Right atrium auricular region (tissue), 2 donors: ENCODE results near the gene KRTAP4-1. TPM values are rescaled to one million over a fixed set of nuclear protein-coding genes. Genes with fewer than 3 reads are reported as not detected.
"Not testable (repeated sequence)": the region's sequence is repeated elsewhere in the genome, so short reads cannot be mapped to it uniquely, and the experiment has no call there.

ENCODE experiments used
- DNase-seq: peaks from one replicate; pipeline ENCODE4 v3.0.0-alpha.2; 2019; ENCODE audit warnings: low spot score
- H3K27ac ChIP-seq, 2 donors: fragments of 200-600 bp; sonication (generic); 1 replicate in 1 of 2; 2 replicates in 1 of 2; pipeline ENCODE4 v1.5.1; 2016 to 2019
- H3K27me3 ChIP-seq, 2 donors: fragments of 200-600 bp; sonication (generic); one replicate each; pipeline versions ENCODE4 v1.5.1 to v1.6.0; 2017 to 2019
- H3K36me3 ChIP-seq: fragments of 200-600 bp; sonication (generic); one replicate; pipeline ENCODE4 v1.5.1; 2016
- H3K4me1 ChIP-seq, 2 donors: fragments of 200-600 bp; sonication (generic); one replicate each; pipeline versions ENCODE4 v1.5.1 to v1.6.0; 2017 to 2019
- H3K4me3 ChIP-seq, 2 donors: fragments of 200-600 bp; sonication (generic); 1 replicate in 1 of 2; 2 replicates in 1 of 2; pipeline ENCODE4 v1.5.1; 2017 to 2019; ENCODE audit warnings: mild to moderate bottlenecking in 1 of 2, moderate library complexity in 1 of 2
- H3K9me3 ChIP-seq, 2 donors: fragments of 200-600 bp; sonication (generic); one replicate each; pipeline ENCODE4 v1.5.1; 2019
- total RNA-seq, 2 donors: library from RNA; depleted of rRNA; stranded (reverse); fragments of >200 nt; gene quantifications; one replicate each; pipeline ENCODE4 v1.1.0, GENCODE V29; 2016
- TF ChIP-seq, protein P1 (sequence below), 2 donors: fragments of 200-600 bp; sonication (generic); IDR thresholded peaks; one replicate each; pipeline ENCODE4 v1.5.1; 2019; ENCODE audit warnings: antibody characterized with exemption in 2 of 2

The KRTAP4-1 gene
- total RNA-seq, 2 donors from 2014 or later: not detected

DNA sequence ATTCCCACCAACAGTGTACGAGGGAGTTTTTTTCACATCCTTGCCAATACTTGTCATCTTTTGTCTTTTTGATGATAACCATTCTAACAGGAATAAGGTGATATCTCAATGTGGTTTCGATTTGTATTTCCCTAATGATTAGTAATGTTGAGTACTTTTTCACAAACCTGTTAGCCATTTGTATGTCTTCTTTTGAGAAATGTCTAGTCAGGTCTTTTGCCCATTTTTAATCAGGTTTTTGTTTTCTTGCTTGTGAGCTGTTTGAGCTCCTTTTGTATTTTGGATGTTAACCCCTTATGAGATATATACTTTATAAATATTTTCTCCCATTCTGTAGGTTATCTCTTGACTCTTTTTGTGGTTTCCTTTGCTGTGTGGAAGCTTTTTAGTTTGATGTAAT, 33.2 kb downstream of the KRTAP4-1 start:
- no peaks in the 10 kb centered on the region for H3K36me3 ChIP-seq
- no peaks in the 10 kb centered on the region for H3K4me1 ChIP-seq
- H3K9me3 ChIP-seq: no peaks in the 10 kb centered on the region
- H3K4me3 ChIP-seq: no peak overlapping the region
- no peaks in the 10 kb centered on the region for H3K27me3 ChIP-seq
- TF ChIP-seq, protein P1, sequence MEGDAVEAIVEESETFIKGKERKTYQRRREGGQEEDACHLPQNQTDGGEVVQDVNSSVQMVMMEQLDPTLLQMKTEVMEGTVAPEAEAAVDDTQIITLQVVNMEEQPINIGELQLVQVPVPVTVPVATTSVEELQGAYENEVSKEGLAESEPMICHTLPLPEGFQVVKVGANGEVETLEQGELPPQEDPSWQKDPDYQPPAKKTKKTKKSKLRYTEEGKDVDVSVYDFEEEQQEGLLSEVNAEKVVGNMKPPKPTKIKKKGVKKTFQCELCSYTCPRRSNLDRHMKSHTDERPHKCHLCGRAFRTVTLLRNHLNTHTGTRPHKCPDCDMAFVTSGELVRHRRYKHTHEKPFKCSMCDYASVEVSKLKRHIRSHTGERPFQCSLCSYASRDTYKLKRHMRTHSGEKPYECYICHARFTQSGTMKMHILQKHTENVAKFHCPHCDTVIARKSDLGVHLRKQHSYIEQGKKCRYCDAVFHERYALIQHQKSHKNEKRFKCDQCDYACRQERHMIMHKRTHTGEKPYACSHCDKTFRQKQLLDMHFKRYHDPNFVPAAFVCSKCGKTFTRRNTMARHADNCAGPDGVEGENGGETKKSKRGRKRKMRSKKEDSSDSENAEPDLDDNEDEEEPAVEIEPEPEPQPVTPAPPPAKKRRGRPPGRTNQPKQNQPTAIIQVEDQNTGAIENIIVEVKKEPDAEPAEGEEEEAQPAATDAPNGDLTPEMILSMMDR (IDR thresholded peaks at IDR 0.05): no peak
- DNase-seq: no peak
- no peak overlapping the region for H3K27ac ChIP-seq

DNA sequence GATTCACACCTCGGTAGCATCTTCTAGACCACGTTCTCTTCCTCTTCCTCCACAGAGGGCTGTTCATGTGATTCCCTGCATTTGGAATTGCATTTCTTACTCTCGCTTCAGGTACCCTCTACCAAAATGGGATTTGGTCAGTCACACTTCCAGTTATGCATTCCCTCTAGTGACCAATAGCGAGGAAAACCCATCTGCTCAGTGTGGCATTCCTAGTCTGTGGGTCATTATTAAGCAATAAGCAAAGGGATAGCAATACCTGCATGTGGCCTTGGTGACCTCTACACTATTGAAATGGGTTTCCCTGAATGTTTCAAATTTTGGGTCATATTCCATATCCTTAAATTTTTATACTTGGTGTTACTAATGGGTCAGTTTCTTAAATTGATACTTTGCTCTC, 34.7 kb downstream of the KRTAP4-1 start:
- TF ChIP-seq, protein P1 (IDR thresholded peaks at IDR 0.05): no peak
- H3K4me3 ChIP-seq: no peak overlapping the region
- H3K9me3 ChIP-seq: no peaks in the 10 kb centered on the region

DNA sequence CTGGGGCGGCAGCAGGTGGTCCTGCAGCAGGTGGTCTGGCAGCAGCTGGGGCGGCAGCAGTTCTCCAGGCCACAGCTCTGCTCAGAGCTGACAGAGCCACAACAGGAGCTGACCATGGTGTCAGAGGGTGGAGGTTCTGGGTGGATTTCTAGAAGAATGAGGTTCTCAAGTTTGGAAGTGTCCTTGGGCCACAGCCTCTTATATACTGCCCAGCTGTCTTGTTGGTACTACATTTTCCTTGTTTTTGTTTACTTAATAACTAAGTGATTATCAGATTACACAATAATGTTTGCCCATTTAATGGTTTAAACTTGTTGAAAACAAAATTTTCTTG, 35.1 kb downstream of the KRTAP4-1 start, which contains the start of gene KRTAP4-5:
KRTAP4-5 (minus strand) TSS at position 174 of the 334 bp plus-strand sequence; CDS start at position 116, 58 bp downstream.
- Histone ChIP-seq H3K36me3 (no peaks in the 10 kb centered on the region), H3K4me1 (no peaks in the 10 kb centered on the region), H3K27ac (no peak within 1 kb of the TSS), H3K9me3 (no peaks in the 10 kb centered on the region), H3K27me3 (no peaks in the 10 kb centered on the region), H3K4me3 (no peak within 1 kb of the TSS)
- DNase-seq: no peak
- TF ChIP-seq, protein P1 (IDR thresholded peaks at IDR 0.05): no peak

More for the DNA sequence above, 34.7 kb downstream of the KRTAP4-1 start:
- DNase-seq: no peak
- Histone ChIP-seq H3K4me1 (no peaks in the 10 kb centered on the region), H3K27me3 (no peaks in the 10 kb centered on the region), H3K27ac (no peak overlapping the region), H3K36me3 (no peaks in the 10 kb centered on the region)

DNA sequence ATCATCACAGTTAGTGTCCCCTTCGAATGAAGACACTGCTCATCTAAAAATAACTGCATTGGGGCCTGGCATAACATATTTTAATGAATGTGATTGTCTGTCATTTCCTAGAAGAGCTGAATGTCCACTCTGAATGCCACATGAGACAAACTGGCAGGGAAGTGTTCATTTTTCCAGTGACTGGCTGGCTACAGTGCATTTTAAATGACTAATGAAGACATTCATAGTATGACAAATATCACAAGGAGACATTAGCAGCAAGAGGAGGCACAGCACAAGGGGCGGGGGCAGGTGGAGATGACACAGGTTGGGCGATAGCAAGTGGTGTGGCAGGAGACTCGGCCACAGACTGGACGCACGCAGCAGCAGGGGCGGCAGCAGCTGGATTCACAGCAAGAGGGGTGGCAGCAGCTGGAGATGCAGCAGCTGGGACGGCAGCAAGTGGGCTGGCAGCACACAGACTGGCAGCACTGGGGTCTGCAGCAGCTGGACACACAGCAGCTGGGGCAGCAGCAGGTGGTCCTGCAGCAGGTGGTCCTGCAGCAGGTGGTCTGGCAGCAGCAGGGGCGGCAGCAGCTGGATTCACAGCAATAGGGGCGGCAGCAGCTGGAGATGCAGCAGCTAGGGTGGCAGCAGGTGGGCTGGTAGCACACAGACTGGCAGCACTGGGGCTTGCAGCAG, 35.6 kb downstream of the KRTAP4-1 start:
- not testable (repeated sequence) for H3K27ac ChIP-seq, H3K36me3 ChIP-seq, H3K4me1 ChIP-seq, H3K9me3 ChIP-seq, H3K27me3 ChIP-seq, DNase-seq, H3K4me3 ChIP-seq

DNA sequence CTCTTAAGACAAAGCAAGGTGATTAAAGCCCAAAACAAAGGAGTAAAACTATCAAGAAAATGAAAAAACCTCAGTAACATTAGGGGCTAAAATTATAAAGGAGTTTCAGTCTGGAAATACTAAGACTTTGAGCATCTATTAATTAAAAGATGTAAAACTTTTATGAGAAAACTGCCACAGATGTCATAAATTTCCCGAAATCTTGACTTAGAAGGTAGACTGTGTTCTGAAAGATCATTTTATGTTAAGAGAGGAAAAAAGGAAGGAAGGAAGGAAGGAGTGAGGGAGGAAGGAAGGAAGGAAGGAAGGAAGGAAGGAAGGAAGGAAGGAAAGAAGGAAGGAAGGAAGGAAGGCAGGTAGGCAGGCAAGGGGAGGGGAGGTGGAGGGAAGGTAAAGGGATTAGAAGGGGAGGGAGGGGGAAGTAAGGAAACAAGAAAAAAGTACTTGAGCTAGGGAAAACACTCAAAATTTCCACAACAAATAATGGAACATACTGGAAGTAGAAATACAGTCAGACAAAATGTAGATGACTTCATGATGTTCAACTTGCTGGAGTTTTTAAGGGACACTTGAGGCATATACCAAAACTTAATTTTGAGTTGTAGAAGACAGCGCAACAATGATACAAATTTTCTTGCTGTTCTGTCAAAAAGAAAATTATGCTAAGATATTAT, 37.0 kb downstream of the KRTAP4-1 start:
- H3K4me1 ChIP-seq: no peaks in the 10 kb centered on the region

DNA sequence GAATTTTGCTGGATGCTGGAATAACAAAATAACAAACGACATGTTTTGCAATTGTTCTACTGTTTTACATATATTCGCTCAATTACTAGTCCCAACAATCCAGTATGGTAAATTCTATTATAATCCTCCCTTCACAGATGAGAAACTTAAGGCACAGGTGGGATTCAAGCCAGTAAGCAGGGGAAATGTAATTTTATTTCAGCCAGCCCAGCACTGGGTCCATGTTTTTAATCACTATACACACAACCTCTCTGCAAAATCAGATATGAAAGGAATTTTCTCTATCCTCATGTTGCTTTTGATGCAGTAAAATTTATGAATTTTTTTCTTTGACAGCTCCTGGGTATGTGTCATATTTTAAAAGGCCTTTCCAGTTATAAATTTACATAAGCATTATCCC, 39.5 kb downstream of the KRTAP4-1 start:
- H3K27ac ChIP-seq: no peak overlapping the region
- no peak overlapping the region for H3K4me3 ChIP-seq
- no peaks in the 10 kb centered on the region for H3K4me1 ChIP-seq
- DNase-seq: no peak
- H3K27me3 ChIP-seq: no peaks in the 10 kb centered on the region
- H3K9me3 ChIP-seq: peaks cover 0 to 13% of the 10 kb centered on the region in 2 donors
- TF ChIP-seq, protein P1 (IDR thresholded peaks at IDR 0.05): no peak
- H3K36me3 ChIP-seq: no peaks in the 10 kb centered on the region

More for the DNA sequence above, 37.0 kb downstream of the KRTAP4-1 start:
- Histone ChIP-seq H3K9me3 (peaks cover 0 to 13% of the 10 kb centered on the region in 2 donors), H3K27ac (no peak overlapping the region), H3K27me3 (no peaks in the 10 kb centered on the region), H3K4me3 (no peak overlapping the region), H3K36me3 (no peaks in the 10 kb centered on the region)
- DNase-seq: no peak
- TF ChIP-seq, protein P1 (IDR thresholded peaks at IDR 0.05): no peak
